Measurements from ENCODE around the gene SLC6A4.

GRCh38 chr17:30210366-30210765 lies 25.1 kb downstream of the SLC6A4 start:
- TF ChIP-seq POLR2A (IDR thresholded peaks at IDR 0.05) = no peak
- TF ChIP-seq CTCF (IDR thresholded peaks at IDR 0.05) = no peak
